ENCODE measurements around the gene ROBO2.

Gene ROBO2

DNA sequence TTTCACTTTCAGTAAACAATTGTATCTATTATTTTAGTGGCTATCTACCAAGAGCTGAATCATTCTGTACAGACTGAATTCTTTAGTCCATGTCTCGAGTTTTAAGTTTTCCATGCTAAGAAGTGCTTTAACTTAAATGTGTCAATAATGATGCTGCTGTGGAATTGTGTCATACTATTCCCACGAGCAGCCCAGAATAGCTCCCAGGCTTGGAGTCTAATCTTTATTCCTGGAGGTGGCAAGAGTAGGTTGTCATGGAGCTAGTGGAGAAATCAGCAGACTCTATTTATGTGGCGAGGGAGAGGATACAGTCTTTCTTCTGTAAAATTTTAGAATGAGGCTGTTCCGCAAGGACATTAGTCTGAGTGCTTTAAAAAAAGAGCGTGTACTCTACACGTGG is 207.2 kb downstream of the ROBO2 start:
- TF ChIP-seq, protein P1, sequence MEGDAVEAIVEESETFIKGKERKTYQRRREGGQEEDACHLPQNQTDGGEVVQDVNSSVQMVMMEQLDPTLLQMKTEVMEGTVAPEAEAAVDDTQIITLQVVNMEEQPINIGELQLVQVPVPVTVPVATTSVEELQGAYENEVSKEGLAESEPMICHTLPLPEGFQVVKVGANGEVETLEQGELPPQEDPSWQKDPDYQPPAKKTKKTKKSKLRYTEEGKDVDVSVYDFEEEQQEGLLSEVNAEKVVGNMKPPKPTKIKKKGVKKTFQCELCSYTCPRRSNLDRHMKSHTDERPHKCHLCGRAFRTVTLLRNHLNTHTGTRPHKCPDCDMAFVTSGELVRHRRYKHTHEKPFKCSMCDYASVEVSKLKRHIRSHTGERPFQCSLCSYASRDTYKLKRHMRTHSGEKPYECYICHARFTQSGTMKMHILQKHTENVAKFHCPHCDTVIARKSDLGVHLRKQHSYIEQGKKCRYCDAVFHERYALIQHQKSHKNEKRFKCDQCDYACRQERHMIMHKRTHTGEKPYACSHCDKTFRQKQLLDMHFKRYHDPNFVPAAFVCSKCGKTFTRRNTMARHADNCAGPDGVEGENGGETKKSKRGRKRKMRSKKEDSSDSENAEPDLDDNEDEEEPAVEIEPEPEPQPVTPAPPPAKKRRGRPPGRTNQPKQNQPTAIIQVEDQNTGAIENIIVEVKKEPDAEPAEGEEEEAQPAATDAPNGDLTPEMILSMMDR (conservative IDR thresholded peaks at IDR 0.05; ENCODE audit: low read length), result no peak
- H3K4me3 ChIP-seq (ENCODE audit: low read length), result no peak overlapping the region
- no peak for DNase-seq (ENCODE audit: low read depth)

DNA sequence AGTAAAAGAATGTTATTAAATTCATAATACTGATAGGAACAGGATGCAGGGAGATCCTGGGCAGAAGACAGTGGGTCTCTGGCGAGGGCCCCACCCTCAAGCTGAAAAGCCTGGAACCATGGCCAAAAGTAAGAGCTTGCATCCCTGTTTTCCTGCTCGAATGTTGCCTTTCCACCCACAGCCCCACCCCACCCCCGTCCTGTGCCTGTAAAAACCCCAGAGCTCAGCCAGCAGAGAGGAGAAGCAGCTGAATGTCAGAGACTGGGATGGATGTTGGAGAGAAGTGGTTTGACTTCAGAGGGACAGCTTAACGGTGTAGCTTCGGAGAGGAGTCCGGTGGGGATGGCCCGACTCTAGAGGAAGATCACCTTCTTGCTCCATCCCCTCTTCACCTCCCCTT is 207.9 kb downstream of the ROBO2 start:
- H3K4me3 ChIP-seq (ENCODE audit: low read length), result no peak overlapping the region
- DNase-seq (ENCODE audit: low read depth), result no peak
- TF ChIP-seq, protein P1 (conservative IDR thresholded peaks at IDR 0.05; ENCODE audit: low read length), result no peak

DNA sequence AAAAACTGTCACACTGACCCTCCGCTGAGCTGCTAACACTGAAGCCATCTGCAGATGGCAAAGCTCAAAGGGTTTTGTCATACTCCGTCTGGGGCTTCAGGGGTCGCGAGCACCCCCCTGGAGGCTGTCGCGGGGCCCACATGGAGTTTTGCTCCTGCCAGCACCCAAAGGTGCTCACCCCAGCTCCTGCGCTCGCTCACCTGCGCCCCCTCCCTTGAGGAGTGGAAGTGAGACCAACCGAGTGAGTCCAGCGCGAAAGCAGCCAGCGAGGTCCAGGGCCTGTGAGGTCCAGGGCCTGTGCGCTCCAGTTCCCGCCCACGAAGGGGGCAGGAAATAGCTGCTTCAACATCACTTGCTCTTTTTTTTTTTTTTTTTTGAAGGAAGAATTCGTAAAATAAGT is 208.5 kb downstream of the ROBO2 start:
- TF ChIP-seq, protein P1 (conservative IDR thresholded peaks at IDR 0.05; ENCODE audit: low read length), result no peak
- no peak overlapping the region for H3K4me3 ChIP-seq (ENCODE audit: low read length)
- DNase-seq (ENCODE audit: low read depth), result no peak

DNA sequence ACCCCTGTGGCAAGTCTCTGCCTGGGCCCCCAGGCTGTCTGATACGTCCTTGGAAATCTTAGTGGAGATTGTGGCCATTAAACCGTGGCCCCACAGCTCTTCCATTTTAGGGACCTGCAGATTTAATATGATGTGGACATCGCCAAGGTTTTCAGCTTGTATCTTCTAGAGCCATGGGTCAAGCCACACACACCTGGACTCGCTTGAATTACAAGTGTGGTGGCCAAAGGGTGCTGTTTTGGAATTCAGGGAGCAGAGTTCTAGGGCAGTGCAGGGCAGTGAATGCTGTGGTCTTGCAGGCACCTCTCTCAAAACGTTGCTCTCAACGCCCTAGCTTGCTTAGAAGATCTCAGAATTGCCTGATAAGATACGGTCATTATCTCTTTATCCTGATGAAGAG is 211.2 kb downstream of the ROBO2 start:
- TF ChIP-seq, protein P1 (conservative IDR thresholded peaks at IDR 0.05; ENCODE audit: low read length), result no peak
- H3K4me3 ChIP-seq (ENCODE audit: low read length), result no peak overlapping the region
- DNase-seq (ENCODE audit: low read depth), result no peak

DNA sequence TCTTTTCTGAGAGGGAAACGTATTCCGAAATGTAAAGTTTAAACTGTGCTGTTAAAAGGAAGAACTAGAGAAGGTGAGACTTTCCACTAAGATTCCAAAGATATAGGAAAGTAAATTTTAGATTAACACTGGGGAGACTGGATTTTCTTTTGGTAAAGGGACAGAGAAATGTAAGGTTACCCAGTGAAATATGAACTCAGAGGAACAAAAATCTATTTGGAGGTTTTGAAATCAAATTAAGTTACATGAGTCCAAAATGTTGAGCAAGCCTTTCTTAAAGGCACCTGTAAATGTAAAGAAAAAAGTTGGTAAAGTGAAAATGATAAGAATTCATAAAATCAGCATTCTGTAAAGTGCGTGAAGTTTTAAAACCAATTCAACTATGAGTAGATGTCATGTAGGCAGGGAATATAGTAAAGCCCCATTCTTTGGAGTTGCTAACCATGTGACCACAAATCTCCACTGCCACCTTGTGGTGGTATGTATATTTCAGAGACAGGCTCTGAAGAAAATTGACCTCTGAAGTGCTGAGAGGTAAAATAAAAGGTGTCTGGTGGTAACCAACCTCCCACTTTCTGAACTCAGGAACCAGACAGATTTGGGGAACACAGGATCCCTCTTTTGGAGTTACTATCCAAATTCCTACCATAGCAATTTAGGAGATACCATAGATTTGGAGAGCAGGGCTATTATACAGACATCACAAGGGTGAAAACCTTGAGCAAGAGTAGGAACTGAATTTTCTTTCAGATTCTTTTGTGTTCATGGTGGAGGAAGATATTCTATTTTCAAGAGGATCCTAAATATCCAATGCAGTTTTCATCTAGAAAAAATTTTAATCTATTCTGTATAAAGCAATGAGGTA is 215.3 kb downstream of the ROBO2 start:
- no peak overlapping the region for H3K4me3 ChIP-seq (ENCODE audit: low read length)
- peak; percentile 55 for DNase-seq (ENCODE audit: low read depth)
- TF ChIP-seq, protein P1 (conservative IDR thresholded peaks at IDR 0.05; ENCODE audit: low read length), result peak; percentile 73

DNA sequence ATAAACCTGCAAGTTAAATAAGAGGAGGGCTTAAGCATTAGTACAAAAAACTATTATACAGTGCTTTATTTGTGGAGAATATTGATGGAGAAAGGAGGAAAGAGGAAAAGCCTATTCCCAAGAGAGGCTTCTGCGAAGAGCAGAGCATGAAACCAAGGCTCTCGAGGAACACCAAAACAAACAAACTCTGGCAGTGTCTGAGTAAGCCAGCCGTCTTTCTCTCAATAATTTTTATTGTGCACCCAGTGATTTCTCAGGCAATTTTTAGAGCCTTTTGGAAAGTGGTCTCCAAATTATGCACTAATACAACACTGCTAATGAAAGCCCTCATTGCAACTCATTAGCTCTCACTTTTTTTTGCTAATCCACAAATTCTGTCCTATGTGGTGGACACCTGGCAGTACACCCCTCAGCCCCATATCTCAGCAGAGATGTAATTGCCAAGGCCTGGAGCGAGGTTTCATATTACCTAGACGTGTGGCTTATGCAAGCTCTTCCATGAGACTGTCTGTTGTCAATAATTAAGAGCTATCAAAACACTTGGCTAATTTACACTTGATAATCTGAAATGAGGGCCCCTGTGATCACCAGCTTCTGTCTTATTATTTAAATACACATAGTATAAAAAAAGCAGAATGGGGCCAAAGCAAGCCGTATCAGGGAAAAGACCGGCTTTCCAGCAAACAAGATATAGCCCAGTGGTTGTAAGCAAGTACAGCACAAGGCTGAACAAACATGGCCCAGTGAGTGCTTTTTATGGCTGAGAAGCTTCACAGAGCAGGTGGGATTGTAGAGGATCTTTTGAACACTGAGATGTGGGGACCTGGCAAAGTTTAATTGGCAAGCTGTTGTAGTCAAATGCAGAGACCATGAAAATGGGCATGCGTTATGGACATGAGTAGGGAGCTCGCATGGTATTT is 216.9 kb downstream of the ROBO2 start:
- DNase-seq (ENCODE audit: low read depth), result no peak
- TF ChIP-seq, protein P1 (conservative IDR thresholded peaks at IDR 0.05; ENCODE audit: low read length), result no peak
- H3K4me3 ChIP-seq (ENCODE audit: low read length), result no peak overlapping the region

Data from AG10803 (cell line).